ENCODE measurements around the gene PIP. TPM values are rescaled to one million over a fixed set of nuclear protein-coding genes. Genes with fewer than 3 reads are reported as not detected.
"Not testable (repeated sequence)": the region's sequence is repeated elsewhere in the genome, so short reads cannot be mapped to it uniquely, and the experiment has no call there.

Gene PIP
- total RNA-seq: not detected
- long read RNA-seq: 0 reads

DNA sequence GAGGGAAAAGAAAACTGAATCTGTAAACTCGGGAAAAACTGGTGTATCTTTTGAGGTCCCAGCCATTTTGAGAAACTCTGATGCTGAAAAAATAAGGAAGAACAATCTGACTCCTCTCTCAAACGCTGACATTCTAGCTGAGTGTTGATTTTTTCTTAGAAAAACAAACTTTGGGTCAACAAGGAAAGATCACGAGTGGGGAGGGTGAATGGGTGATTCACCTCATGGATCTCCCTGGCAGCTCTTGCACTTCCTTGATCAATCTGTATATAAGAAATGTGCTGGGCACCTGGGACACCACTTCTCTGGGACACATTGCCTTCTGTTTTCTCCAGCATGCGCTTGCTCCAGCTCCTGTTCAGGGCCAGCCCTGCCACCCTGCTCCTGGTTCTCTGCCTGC, at the start of gene PIP:
Gene PIP, plus strand, starts transcription at position 297 of the 400 bp plus-strand sequence. Its CDS starts 40 bp downstream, at position 337.
- ATAC-seq (peak; percentile 46), DNase-seq (ENCODE audit: missing footprints) (no peak)
- intact Hi-C loops (cut with DNase I): no loop called here

DNA sequence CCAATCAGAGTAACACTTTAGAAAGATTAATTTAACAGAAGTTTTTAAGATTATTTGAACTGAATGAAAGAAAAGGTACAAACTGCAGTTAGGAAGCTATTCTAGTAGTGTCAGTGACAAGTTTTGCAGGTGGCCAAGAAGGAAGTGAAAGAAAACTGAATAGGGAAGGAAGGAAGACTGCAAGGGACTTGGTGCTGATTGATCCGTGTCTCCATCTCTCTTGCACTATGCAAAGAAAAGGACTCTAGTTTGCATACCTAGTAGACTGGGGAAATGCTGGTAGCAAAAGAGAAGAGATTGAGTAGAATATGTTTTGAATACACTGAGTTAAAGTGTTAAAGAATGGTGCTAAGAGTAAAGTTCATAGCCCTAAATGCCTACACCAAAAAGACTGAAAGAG, 46.8 kb upstream of the PIP start:
- ATAC-seq (no peak), DNase-seq (ENCODE audit: missing footprints) (no peak)
- intact Hi-C loops (cut with DNase I): no loop called here

GRCh38 chr7:143085610-143086009, 46.3 kb upstream of the PIP start:
- intact Hi-C loops (cut with DNase I); ATAC-seq; DNase-seq (ENCODE audit: missing footprints): not testable (repeated sequence)

GRCh38 chr7:143088549-143089231, 43.2 kb upstream of the PIP start:
- intact Hi-C loops (cut with DNase I); ATAC-seq; DNase-seq (ENCODE audit: missing footprints): not testable (repeated sequence)

GRCh38 chr7:143096146-143096545, 35.7 kb upstream of the PIP start:
- intact Hi-C loops (cut with DNase I): no loop called here
- DNase-seq (ENCODE audit: missing footprints) (no peak), ATAC-seq (no peak)

DNA sequence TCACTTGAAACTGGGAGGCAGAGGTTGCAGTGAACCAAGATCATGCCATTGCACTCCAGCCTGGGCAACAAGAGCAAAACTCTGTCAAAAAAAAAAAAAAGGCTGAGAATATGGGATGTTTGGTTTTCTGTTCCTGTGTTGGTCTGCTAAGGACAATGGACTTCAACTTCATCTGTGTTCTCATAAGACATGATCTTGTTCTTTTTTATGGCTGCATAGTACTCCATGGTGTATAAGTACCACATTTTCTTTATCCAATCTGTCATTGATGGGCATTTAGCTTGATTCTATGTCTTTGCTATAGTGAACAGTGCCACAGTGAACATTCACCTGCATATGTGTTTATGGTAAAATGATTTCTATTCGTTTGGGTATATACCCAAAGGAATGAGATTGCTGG, 32.3 kb upstream of the PIP start:
- ATAC-seq; intact Hi-C loops (cut with DNase I): not testable (repeated sequence)

GRCh38 chr7:143104759-143105158, 27.1 kb upstream of the PIP start:
- intact Hi-C loops (cut with DNase I): no loop called here
- no peak for DNase-seq (ENCODE audit: missing footprints)
- peak; percentile 60 for ATAC-seq

More for the DNA sequence above, 32.3 kb upstream of the PIP start:
- DNase-seq (ENCODE audit: missing footprints): not testable (repeated sequence)

DNA sequence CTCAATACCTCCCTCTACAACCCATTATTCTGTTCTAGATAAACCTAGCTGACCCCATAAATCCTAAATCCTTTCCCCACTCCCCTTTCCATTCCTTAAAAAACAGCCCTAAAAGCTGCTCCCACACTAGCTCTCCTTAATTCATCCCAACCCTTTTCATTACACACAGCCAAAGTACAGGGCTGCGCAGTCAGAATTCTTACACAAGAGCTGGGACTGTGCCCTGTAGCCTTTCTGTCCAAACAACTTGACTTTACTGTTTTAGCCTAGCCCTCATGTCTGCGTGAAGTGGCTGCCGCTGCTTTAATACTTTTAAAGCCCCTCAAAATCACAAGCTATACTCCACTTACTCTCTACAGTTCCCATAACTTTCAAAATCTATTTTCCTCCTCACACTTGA, 23.9 kb upstream of the PIP start:
- DNase-seq (ENCODE audit: missing footprints); intact Hi-C loops (cut with DNase I); ATAC-seq: not testable (repeated sequence)

GRCh38 chr7:143117395-143117794, 14.5 kb upstream of the PIP start:
- ATAC-seq: no peak
- no peak for DNase-seq (ENCODE audit: missing footprints)
- intact Hi-C loops (cut with DNase I): no loop called here

DNA sequence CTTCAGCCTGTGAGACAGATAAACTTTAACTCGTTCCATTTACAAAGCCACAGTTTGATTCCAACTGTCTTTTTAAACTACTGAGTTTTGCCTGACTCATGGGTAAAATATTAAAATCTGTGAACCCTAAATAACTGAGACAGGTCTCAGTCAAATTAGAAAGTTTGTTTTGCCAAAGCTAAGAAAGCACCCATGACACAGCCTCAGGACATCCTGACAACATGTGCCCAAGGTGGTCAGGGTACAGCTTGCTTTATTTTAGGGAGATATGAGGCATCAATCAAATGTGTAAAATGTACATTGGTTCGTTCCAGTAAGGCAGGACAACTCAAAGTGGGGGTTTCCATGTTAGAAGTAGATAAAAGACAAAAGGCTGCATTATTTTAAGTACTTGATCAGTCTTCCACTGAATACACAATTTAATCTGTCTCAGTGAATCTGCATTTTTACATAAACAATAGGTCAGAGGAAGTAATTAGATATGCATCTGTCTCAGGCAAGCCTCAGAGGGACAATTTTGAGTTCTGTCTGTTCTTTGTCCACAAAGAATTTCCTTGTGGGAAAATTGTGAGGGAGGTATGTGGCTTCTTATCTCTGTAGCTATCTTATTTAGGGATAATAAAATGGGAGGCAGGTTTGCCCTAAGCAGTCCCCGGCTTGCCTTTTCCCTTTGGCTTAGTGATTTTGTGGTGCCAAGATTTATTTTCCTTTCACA, 11.0 kb upstream of the PIP start:
- DNase-seq (ENCODE audit: missing footprints) (no peak), ATAC-seq (no peak)
- intact Hi-C loops (cut with DNase I): no loop called here

GRCh38 chr7:143123326-143123725, 8.6 kb upstream of the PIP start:
- DNase-seq (ENCODE audit: missing footprints); intact Hi-C loops (cut with DNase I); ATAC-seq: not testable (repeated sequence)

- DNase-seq (ENCODE audit: missing footprints) (no peak), ATAC-seq (no peak)
- intact Hi-C loops (cut with DNase I): no loop called here
Observed at GRCh38 chr7:143126146-143126545, 5.7 kb upstream of the PIP start.

- intact Hi-C loops (cut with DNase I): no loop called here
- DNase-seq (ENCODE audit: missing footprints): no peak
- no peak for ATAC-seq
Observed at GRCh38 chr7:143129051-143129450, 2.8 kb upstream of the PIP start.

DNA sequence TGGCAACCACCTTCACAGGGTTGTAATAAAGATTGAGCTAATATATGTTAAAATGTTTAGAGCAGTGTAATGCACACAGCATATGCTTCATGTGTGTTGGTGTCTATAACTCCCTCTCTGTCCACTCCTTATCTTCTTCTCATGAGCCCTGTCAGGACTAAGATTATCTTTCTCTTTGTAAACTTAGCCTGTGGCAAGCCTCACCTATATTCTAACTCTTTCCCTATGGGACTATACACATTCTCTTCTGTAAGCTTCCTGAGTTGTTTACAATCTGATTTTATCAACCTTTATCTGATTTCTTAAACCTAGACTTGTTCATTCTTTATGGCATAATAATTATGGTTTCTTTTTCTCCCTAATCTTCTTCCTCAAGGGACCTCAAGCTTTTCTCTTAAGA, 2.4 kb upstream of the PIP start:
- intact Hi-C loops (cut with DNase I): no loop called here
- no peak for ATAC-seq

GRCh38 chr7:143130541-143130940, 1.3 kb upstream of the PIP start:
- intact Hi-C loops (cut with DNase I): no loop called here
- DNase-seq (ENCODE audit: missing footprints) (no peak), ATAC-seq (no peak)

More for the DNA sequence above, 2.4 kb upstream of the PIP start:
- DNase-seq (ENCODE audit: missing footprints): no peak

DNA sequence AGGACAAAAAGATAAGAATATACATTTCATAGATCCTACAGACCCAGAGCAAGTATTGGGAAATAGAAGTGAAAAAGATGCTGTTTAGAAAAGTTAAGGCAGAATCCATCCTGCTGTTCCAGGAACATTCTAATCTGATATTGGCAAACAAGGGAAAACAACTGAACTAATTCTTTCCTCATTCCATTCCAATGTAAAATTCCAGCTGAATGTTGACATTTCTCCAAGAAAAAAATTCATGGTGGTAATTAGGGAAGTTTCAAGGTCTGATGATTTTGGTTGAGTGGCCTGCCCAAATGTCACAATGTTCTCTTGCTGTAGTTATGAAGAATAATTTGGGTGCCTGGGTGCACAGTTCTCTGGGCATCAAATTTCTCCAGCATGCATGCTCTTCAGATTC, 15.2 kb downstream of the PIP start:
- intact Hi-C loops (cut with DNase I): no loop called here
- ATAC-seq (peak; percentile 58), DNase-seq (ENCODE audit: missing footprints) (no peak)

DNA sequence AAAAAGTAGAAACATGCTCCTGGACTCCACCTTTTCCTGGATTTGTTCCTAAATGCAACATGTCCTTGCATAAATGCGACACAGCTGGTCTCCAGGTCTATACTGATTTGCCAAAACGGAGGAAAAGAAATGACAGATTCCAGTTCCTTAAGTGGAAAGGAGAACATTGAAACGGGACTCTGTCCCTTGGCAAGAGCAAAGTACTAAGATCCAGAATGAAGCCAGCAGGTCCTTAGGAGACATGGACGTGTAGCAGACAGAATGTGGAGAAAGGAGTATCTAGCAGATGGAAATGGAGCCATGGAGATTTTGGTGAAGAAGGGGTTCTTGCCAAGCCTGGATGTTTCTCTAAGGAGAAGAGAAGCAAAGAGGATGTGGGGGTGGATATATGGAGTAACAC, 16.2 kb downstream of the PIP start:
- intact Hi-C loops (cut with DNase I): no loop called here
- DNase-seq (ENCODE audit: missing footprints) (no peak), ATAC-seq (peak; percentile 72)

DNA sequence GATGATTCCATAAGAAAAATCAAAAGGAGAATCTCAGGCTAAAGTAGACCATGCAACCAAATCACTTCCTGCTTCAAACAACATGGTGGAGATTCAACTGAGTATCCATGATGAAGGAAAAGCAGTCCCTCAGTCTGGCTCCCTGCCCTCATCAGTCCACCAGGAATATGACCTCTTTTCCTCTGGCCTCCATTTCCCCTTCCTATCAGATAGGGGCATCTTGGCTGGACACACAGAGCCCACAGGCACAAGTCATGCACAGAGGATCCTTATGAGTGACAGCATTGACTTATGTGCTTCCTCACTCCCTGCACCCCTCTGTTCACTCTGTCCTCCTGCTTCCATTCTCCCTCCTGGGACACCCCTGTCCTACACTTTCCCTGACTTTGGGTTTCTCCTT, 16.8 kb downstream of the PIP start:
- intact Hi-C loops (cut with DNase I): no loop called here
- DNase-seq (ENCODE audit: missing footprints): no peak

GRCh38 chr7:143150696-143151095, 18.8 kb downstream of the PIP start:
- intact Hi-C loops (cut with DNase I); ATAC-seq; DNase-seq (ENCODE audit: missing footprints): not testable (repeated sequence)

More for the DNA sequence above, 16.8 kb downstream of the PIP start:
- peak; percentile 27 for ATAC-seq

DNA sequence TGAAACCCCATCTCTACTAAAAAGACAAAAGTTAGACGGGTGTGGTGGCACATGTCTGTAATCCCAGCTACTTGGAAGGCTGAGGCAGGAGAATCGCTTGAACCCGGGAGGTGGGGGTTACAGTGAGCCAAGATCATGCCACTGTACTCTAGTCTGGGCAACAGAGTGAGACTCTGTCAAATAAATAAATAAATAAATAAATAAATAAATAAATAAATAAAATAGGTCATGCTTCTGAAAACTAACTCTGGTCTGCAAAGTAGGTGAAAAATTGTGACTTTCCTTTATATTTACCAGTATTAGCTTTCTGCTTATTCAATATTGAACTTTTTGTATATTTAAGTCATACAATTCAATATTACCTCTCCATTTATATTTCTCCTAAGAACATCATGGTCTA, 26.7 kb downstream of the PIP start:
- ATAC-seq; intact Hi-C loops (cut with DNase I); DNase-seq (ENCODE audit: missing footprints): not testable (repeated sequence)
